Left forelimb (tissue), 1 donor: ENCODE measurements around the gene SLC13A2.

ENCODE experiments used
- DNase-seq: peaks from one replicate; pipeline ENCODE4 v3.0.0-alpha.2; 2018; ENCODE audit warnings: low spot score

Gene SLC13A2

GRCh38 chr17:28492352-28493310, 19.2 kb downstream of the SLC13A2 start:
- no peak for DNase-seq

- DNase-seq: no peak
These were observed 20.0 kb downstream of the SLC13A2 start for GRCh38 chr17:28493460-28493859.

- DNase-seq: no peak
These were observed 21.2 kb downstream of the SLC13A2 start for GRCh38 chr17:28494445-28495188.

- DNase-seq: no peak
These were observed 22.2 kb downstream of the SLC13A2 start for GRCh38 chr17:28495635-28496034.

- DNase-seq: no peak
These were observed 24.5 kb downstream of the SLC13A2 start for GRCh38 chr17:28497931-28498330.

- no peak for DNase-seq
These were observed 25.4 kb downstream of the SLC13A2 start for GRCh38 chr17:28498652-28499363.

GRCh38 chr17:28499364-28499664, 25.9 kb downstream of the SLC13A2 start:
- DNase-seq: no peak

GRCh38 chr17:28499684-28500357, 26.4 kb downstream of the SLC13A2 start:
- DNase-seq: no peak

- no peak for DNase-seq
These were observed 27.4 kb downstream of the SLC13A2 start for GRCh38 chr17:28500712-28501379.

GRCh38 chr17:28501421-28502284, 28.2 kb downstream of the SLC13A2 start:
- DNase-seq: no peak

GRCh38 chr17:28503420-28503819, 30.0 kb downstream of the SLC13A2 start:
- no peak for DNase-seq

GRCh38 chr17:28505986-28506665, 32.7 kb downstream of the SLC13A2 start, which contains the start of gene FOXN1:
Gene FOXN1, plus strand, starts transcription at chr17:28506348. Its CDS starts 17,622 bp downstream, at chr17:28523970.
- DNase-seq: no peak

- no peak for DNase-seq
These were observed 33.5 kb downstream of the SLC13A2 start for GRCh38 chr17:28506763-28507487.

GRCh38 chr17:28507567-28508203, 34.2 kb downstream of the SLC13A2 start:
- DNase-seq: no peak

GRCh38 chr17:28508211-28508724, 34.8 kb downstream of the SLC13A2 start:
- no peak for DNase-seq

GRCh38 chr17:28509789-28510188, 36.3 kb downstream of the SLC13A2 start:
- DNase-seq: no peak

GRCh38 chr17:28511858-28512461, 38.5 kb downstream of the SLC13A2 start:
- DNase-seq: no peak

GRCh38 chr17:28513476-28513875, 40.0 kb downstream of the SLC13A2 start:
- no peak for DNase-seq
